Trophoblast cell (in vitro differentiated cells and primary cell): ENCODE data around the gene DNMBP. TPM values are rescaled to one million over a fixed set of nuclear protein-coding genes. Genes with fewer than 3 reads are reported as not detected.

ENCODE experiments used
- DNase-seq, 2 donors: peaks; one replicate each; pipeline ENCODE4 v3.0.0-alpha.2; 2016
- H2AFZ ChIP-seq: 2 replicates; pipeline ENCODE4 v1.6.1; 2013; ENCODE audit warnings: low read length, moderate library complexity, mild to moderate bottlenecking; ENCODE audit not compliant: insufficient read depth, poor library complexity
- H2AK5ac ChIP-seq: 2 replicates; pipeline ENCODE4 v1.6.1; 2013; ENCODE audit warnings: mild to moderate bottlenecking, low read length
- H2BK120ac ChIP-seq: 2 replicates; pipeline ENCODE4 v1.6.1; 2013; ENCODE audit warnings: low read length, mild to moderate bottlenecking, moderate library complexity; ENCODE audit not compliant: insufficient read depth, poor library complexity
- H2BK12ac ChIP-seq: 2 replicates; pipeline ENCODE4 v1.6.1; 2013; ENCODE audit warnings: mild to moderate bottlenecking, low read length, moderate library complexity
- H2BK5ac ChIP-seq: 2 replicates; pipeline ENCODE4 v1.6.1; 2013; ENCODE audit warnings: low read length, low read depth, moderate library complexity, mild to moderate bottlenecking; ENCODE audit not compliant: poor library complexity
- H3K14ac ChIP-seq: 2 replicates; pipeline ENCODE4 v1.6.1; 2013; ENCODE audit warnings: mild to moderate bottlenecking, low read length
- H3K18ac ChIP-seq: 2 replicates; pipeline ENCODE4 v1.6.1; 2013; ENCODE audit warnings: mild to moderate bottlenecking, low read length
- H3K23ac ChIP-seq: 2 replicates; pipeline ENCODE4 v1.6.1; 2013; ENCODE audit warnings: low read length
- H3K27ac ChIP-seq: 2 replicates; pipeline ENCODE4 v1.5.1; 2013; ENCODE audit warnings: low read depth, mild to moderate bottlenecking, inconsistent platforms, low read length, moderate library complexity
- H3K27me3 ChIP-seq: 2 replicates; pipeline ENCODE4 v1.6.1; 2013; ENCODE audit warnings: inconsistent platforms, mild to moderate bottlenecking, low read length, moderate library complexity; ENCODE audit not compliant: insufficient read depth
- H3K36me3 ChIP-seq, 2 experiments: 1 replicate in 1 of 2; 2 replicates in 1 of 2; pipeline ENCODE4 v1.6.1; 2013; ENCODE audit warnings: low read length in 2 of 2, mild to moderate bottlenecking in 2 of 2, moderate library complexity in 1 of 2; ENCODE audit not compliant: insufficient read depth in 2 of 2, control insufficient read depth in 1 of 2
- H3K4ac ChIP-seq: 2 replicates; pipeline ENCODE4 v1.6.1; 2013; ENCODE audit warnings: low read depth, mild to moderate bottlenecking, low read length, moderate library complexity
- H3K4me1 ChIP-seq, 2 experiments: 1 replicate in 1 of 2; 2 replicates in 1 of 2; pipeline ENCODE4 v1.6.1; 2013; ENCODE audit warnings: low read length in 2 of 2, mild to moderate bottlenecking in 2 of 2, moderate library complexity in 1 of 2; ENCODE audit not compliant: insufficient read depth in 2 of 2, control insufficient read depth in 1 of 2
- H3K4me2 ChIP-seq: 2 replicates; pipeline ENCODE4 v1.6.1; 2013; ENCODE audit warnings: inconsistent platforms, mild to moderate bottlenecking, low read length, moderate library complexity
- H3K4me3 ChIP-seq: 2 replicates; pipeline ENCODE4 v1.5.1; 2013; ENCODE audit warnings: mild to moderate bottlenecking, low read depth, low read length, inconsistent platforms
- H3K79me1 ChIP-seq: one replicate; pipeline ENCODE4 v1.6.1; 2013; ENCODE audit warnings: low read length
- H3K79me2 ChIP-seq: 2 replicates; pipeline ENCODE4 v1.6.1; 2013; ENCODE audit warnings: low read length, mild to moderate bottlenecking; ENCODE audit not compliant: control insufficient read depth, insufficient read depth, poor library complexity
- H3K9ac ChIP-seq: 2 replicates; pipeline ENCODE4 v1.6.1; 2013; ENCODE audit warnings: mild to moderate bottlenecking, low read length
- H3K9me3 ChIP-seq: 2 replicates; pipeline ENCODE4 v1.6.1; 2013; ENCODE audit warnings: low read depth, mild to moderate bottlenecking, control low read depth, inconsistent platforms, low read length; ENCODE audit not compliant: insufficient read depth
- H4K12ac ChIP-seq: 2 replicates; pipeline ENCODE4 v1.6.1; 2013; ENCODE audit warnings: low read depth, mild to moderate bottlenecking, low read length, moderate library complexity
- H4K8ac ChIP-seq: 2 replicates; pipeline ENCODE4 v1.6.1; 2013; ENCODE audit warnings: low read depth, mild to moderate bottlenecking, low read length, moderate library complexity
- H4K91ac ChIP-seq: one replicate; pipeline ENCODE4 v1.6.1; 2013; ENCODE audit warnings: low read depth, mild to moderate bottlenecking, low read length, moderate library complexity
- WGBS: extraction: QIAGEN DNeasy Blood & Tissue Kit; methylation state at CpG from one replicate; pipeline ENCODE4 v1.1.7; 2013; ENCODE audit warnings: missing lambda C conversion rate; ENCODE audit not compliant: insufficient read length, insufficient coverage; ENCODE audit errors: extremely low coverage; 5-methylcytosine and 5-hydroxymethylcytosine counted together
- polyA plus RNA-seq: library from polyadenylated mRNA; stranded (reverse); fragments of 200-250 nt; gene quantifications from 2 replicates; pipeline ENCODE4 v1.2.3, GENCODE V29; 2013

Gene DNMBP, protein sequence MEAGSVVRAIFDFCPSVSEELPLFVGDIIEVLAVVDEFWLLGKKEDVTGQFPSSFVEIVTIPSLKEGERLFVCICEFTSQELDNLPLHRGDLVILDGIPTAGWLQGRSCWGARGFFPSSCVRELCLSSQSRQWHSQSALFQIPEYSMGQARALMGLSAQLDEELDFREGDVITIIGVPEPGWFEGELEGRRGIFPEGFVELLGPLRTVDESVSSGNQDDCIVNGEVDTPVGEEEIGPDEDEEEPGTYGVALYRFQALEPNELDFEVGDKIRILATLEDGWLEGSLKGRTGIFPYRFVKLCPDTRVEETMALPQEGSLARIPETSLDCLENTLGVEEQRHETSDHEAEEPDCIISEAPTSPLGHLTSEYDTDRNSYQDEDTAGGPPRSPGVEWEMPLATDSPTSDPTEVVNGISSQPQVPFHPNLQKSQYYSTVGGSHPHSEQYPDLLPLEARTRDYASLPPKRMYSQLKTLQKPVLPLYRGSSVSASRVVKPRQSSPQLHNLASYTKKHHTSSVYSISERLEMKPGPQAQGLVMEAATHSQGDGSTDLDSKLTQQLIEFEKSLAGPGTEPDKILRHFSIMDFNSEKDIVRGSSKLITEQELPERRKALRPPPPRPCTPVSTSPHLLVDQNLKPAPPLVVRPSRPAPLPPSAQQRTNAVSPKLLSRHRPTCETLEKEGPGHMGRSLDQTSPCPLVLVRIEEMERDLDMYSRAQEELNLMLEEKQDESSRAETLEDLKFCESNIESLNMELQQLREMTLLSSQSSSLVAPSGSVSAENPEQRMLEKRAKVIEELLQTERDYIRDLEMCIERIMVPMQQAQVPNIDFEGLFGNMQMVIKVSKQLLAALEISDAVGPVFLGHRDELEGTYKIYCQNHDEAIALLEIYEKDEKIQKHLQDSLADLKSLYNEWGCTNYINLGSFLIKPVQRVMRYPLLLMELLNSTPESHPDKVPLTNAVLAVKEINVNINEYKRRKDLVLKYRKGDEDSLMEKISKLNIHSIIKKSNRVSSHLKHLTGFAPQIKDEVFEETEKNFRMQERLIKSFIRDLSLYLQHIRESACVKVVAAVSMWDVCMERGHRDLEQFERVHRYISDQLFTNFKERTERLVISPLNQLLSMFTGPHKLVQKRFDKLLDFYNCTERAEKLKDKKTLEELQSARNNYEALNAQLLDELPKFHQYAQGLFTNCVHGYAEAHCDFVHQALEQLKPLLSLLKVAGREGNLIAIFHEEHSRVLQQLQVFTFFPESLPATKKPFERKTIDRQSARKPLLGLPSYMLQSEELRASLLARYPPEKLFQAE (N-terminal part only)
- polyA plus RNA-seq: 16.5 and 17.5 TPM in 2 replicates

DNA sequence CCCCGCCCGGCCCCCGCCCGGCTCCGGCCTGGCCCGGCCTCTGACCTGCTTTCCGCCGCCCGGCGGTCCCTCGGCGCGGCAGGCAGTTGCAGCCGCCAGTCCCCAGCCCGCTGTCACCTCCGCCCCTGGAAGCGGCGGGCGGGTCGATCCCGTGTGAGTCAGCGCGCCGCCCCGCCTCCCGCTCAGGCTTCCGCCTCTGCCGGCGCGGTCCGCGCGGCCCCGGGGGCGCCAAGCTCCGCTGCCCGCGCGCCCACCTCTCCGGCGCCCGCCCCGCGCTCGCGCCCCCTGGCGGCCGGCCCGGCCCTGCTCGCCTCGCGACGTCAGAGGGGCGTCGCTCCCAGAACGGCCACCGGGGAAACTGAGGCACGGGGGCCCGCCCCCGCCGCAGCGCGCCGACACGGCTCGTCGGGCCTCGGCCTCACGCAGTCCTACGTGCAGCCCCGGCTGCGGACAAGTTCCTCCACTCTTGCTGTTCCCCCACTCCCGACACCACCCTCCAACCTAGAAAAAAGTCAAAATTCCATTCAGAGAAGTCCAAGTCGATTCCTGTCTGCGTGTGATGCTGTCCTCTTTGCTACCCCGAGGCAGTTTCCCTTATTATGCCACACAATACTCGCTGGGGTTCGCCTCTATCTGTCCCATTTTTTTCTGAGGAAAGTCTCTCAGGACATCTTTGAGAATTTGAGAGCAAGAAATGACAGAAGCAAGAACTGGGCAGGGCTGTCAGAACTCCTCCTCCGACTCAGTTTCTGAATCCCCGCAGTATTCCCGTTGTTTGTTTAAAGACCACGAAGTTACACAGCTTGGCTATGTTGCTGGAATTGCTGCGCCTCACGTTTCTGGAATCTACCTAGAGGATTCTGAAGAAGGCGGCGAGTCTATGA, at the start of gene DNMBP:
Gene DNMBP (minus strand): TSS at position 155 of the 884 bp plus-strand sequence. CDS start 37,823 bp downstream, outside the sequence.
- H4K8ac ChIP-seq: peak within 1 kb of the TSS; percentile 81
- peaks cover 15% of the 10 kb centered on the region for H3K79me2 ChIP-seq
- peaks cover 21% of the 10 kb centered on the region for H3K79me1 ChIP-seq
- peak within 1 kb of the TSS; percentile 78 for H2BK12ac ChIP-seq
- peak within 1 kb of the TSS; percentile 69 for H4K12ac ChIP-seq
- WGBS: no CpG with 5 or more reads among the region's 86 CpGs
- peak within 1 kb of the TSS; percentile 82 for H2AK5ac ChIP-seq
- H3K14ac ChIP-seq: peak within 1 kb of the TSS; percentile 92
- H3K4me2 ChIP-seq: peak within 1 kb of the TSS; percentile 95
- H3K4ac ChIP-seq: peak within 1 kb of the TSS; percentile 50
- peaks cover 15 to 19% of the 10 kb centered on the region in 2 experiments for H3K4me1 ChIP-seq
- peak within 1 kb of the TSS; percentile 95 for H4K91ac ChIP-seq
- peak within 1 kb of the TSS; percentile 94 for H3K27ac ChIP-seq
- DNase-seq: peak; percentile 90 to 97
- peak within 1 kb of the TSS; percentile 96 for H3K4me3 ChIP-seq
- no peaks in the 10 kb centered on the region for H3K27me3 ChIP-seq
- peak within 1 kb of the TSS; percentile 97 for H3K23ac ChIP-seq
- no peaks in the 10 kb centered on the region for H3K9me3 ChIP-seq
- peak within 1 kb of the TSS; percentile 95 for H2AFZ ChIP-seq
- peak within 1 kb of the TSS; percentile 93 for H2BK5ac ChIP-seq
- no peaks in the 10 kb centered on the region for H3K36me3 ChIP-seq
- peak within 1 kb of the TSS; percentile 98 for H3K18ac ChIP-seq
- peak within 1 kb of the TSS; percentile 93 for H2BK120ac ChIP-seq
- H3K9ac ChIP-seq: peak within 1 kb of the TSS; percentile 98

DNA sequence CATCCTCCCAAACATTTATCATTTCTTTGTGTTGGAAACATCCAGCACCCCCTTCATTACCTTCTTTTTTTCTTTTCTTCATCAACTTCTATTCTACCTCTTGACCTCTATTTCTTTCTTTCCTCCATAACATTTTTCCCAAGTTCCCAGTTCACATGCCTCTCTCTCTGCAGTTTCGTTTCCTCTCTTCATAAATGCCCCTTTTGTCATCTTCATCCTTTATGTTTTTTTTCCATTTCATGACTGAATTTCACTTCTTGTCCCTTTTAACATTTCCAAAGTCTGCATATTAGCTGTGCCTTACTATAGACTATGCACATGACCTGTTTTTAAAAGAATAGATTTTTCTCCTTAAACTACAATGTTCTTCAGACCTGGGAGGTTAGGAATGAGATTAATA, 48.2 kb upstream of the DNMBP start:
- H2BK12ac ChIP-seq: no peak overlapping the region
- H2BK120ac ChIP-seq: no peak overlapping the region
- no peak overlapping the region for H4K12ac ChIP-seq
- H3K79me2 ChIP-seq: no peaks in the 10 kb centered on the region
- H3K4me1 ChIP-seq: no peaks in the 10 kb centered on the region
- no CpG with 5 or more reads among the region's 1 CpG for WGBS
- H2AK5ac ChIP-seq: no peak overlapping the region
- H3K9ac ChIP-seq: no peak overlapping the region
- no peaks in the 10 kb centered on the region for H3K79me1 ChIP-seq
- H3K27me3 ChIP-seq: no peaks in the 10 kb centered on the region
- no peak overlapping the region for H3K27ac ChIP-seq
- H2AFZ ChIP-seq: no peak overlapping the region
- no peak overlapping the region for H3K23ac ChIP-seq
- no peaks in the 10 kb centered on the region for H3K9me3 ChIP-seq
- DNase-seq: no peak
- H2BK5ac ChIP-seq: no peak overlapping the region
- H3K36me3 ChIP-seq: no peaks in the 10 kb centered on the region
- H3K14ac ChIP-seq: no peak overlapping the region
- no peak overlapping the region for H4K8ac ChIP-seq
- H3K4me3 ChIP-seq: no peak overlapping the region
- no peak overlapping the region for H3K4me2 ChIP-seq
- H4K91ac ChIP-seq: no peak overlapping the region
- no peak overlapping the region for H3K4ac ChIP-seq
- no peak overlapping the region for H3K18ac ChIP-seq

DNA sequence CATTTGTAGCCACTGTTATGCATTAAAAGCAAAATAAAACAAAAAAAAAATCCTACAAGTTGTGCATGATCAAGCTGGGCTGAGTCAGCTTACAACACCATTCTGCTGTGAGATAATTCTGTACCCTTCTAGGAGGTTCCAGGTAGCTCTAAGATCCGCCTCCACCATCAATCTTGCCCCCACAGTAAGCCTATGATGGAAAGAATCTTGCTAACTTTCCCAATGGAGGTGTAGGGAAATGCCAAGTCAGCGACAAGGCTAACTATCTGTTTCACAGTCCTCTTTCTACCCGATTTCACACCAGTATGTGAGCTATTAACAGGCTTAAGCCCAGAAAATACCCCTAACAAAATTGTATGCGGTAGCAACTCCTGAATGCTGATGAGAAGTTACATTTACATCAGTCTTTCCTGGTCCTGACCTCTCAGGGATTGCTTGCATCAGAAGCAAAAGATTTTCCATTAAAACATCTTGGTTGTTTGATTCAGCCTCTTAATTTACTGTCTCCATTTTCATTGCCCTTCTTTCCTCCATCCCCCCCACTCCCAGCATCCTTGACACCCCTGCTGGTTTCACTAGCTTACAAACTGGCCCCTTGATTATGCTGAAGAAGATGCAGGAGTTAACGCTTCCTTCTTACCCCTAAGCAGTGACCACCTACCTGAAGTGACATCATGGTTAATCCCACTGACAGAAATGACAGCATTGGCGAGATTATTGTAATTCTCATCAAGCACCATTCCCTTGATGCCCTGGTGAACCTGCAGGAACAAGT, 44.1 kb upstream of the DNMBP start:
- Histone ChIP-seq H3K36me3 (no peaks in the 10 kb centered on the region), H3K4me3 (no peak overlapping the region), H2BK120ac (no peak overlapping the region), H3K9ac (no peak overlapping the region), H2BK5ac (no peak overlapping the region), H4K91ac (no peak overlapping the region), H3K23ac (no peak overlapping the region), H3K27me3 (no peaks in the 10 kb centered on the region), H3K79me2 (no peaks in the 10 kb centered on the region), H3K4me1 (no peaks in the 10 kb centered on the region), H3K18ac (no peak overlapping the region), H2BK12ac (no peak overlapping the region), H3K4me2 (no peak overlapping the region), H4K12ac (no peak overlapping the region), H2AK5ac (no peak overlapping the region), H3K9me3 (no peaks in the 10 kb centered on the region), H3K27ac (no peak overlapping the region), H4K8ac (no peak overlapping the region), H3K4ac (no peak overlapping the region), H2AFZ (no peak overlapping the region), H3K79me1 (no peaks in the 10 kb centered on the region), H3K14ac (no peak overlapping the region)
- no peak for DNase-seq
- no CpG with 5 or more reads among the region's 6 CpGs for WGBS
